Endothelial cell (in vitro differentiated cells): ENCODE results near the gene TAC3. TPM values are rescaled to one million over a fixed set of nuclear protein-coding genes. Genes with fewer than 3 reads are reported as not detected.

Experiments
- DNase-seq: peaks from one replicate; pipeline ENCODE4 v3.0.0; 2021; ENCODE audit warnings: low spot score
- H3K27ac Mint-ChIP-seq: one replicate; pipeline ENCODE4 v1.8.0; 2021; ENCODE audit warnings: mixed read lengths, inconsistent platforms; ENCODE audit not compliant: unreplicated experiment
- H3K27me3 Mint-ChIP-seq: one replicate; pipeline ENCODE4 v1.8.0; 2021; ENCODE audit warnings: mild to moderate bottlenecking, moderate library complexity, mixed read lengths, inconsistent platforms; ENCODE audit not compliant: unreplicated experiment
- H3K36me3 Mint-ChIP-seq: one replicate; pipeline ENCODE4 v1.8.0; 2021; ENCODE audit warnings: mild to moderate bottlenecking, low read depth, mixed read lengths, inconsistent platforms; ENCODE audit not compliant: unreplicated experiment
- H3K4me1 Mint-ChIP-seq: one replicate; pipeline ENCODE4 v1.8.0; 2021; ENCODE audit warnings: mild to moderate bottlenecking, mixed read lengths, inconsistent platforms; ENCODE audit not compliant: unreplicated experiment
- H3K4me3 Mint-ChIP-seq: one replicate; pipeline ENCODE4 v1.8.0; 2021; ENCODE audit warnings: mild to moderate bottlenecking, mixed read lengths, inconsistent platforms; ENCODE audit not compliant: unreplicated experiment
- H3K9me3 Mint-ChIP-seq: one replicate; pipeline ENCODE4 v1.8.0; 2021; ENCODE audit warnings: mixed read lengths, inconsistent platforms; ENCODE audit not compliant: unreplicated experiment
- total RNA-seq: library from RNA; stranded (reverse); fragmentation: NEBNext Ultra II Directional; extraction: Animal tissue kit (Norgen Biotek cat#: 25700); gene quantifications from one replicate; pipeline ENCODE4 v1.2.1, GENCODE V29; 2021; ENCODE audit not compliant: unreplicated experiment
- TF ChIP-seq, protein P1 (sequence below): fragments of 200-600 bp; sonication (generic); IDR thresholded peaks from one replicate; pipeline ENCODE4 v1.5.0; 2021; ENCODE audit warnings: antibody characterized with exemption; ENCODE audit not compliant: unreplicated experiment

TAC3 gene
- total RNA-seq, 1 donor from 2014 or later, result 18.0 TPM

DNA sequence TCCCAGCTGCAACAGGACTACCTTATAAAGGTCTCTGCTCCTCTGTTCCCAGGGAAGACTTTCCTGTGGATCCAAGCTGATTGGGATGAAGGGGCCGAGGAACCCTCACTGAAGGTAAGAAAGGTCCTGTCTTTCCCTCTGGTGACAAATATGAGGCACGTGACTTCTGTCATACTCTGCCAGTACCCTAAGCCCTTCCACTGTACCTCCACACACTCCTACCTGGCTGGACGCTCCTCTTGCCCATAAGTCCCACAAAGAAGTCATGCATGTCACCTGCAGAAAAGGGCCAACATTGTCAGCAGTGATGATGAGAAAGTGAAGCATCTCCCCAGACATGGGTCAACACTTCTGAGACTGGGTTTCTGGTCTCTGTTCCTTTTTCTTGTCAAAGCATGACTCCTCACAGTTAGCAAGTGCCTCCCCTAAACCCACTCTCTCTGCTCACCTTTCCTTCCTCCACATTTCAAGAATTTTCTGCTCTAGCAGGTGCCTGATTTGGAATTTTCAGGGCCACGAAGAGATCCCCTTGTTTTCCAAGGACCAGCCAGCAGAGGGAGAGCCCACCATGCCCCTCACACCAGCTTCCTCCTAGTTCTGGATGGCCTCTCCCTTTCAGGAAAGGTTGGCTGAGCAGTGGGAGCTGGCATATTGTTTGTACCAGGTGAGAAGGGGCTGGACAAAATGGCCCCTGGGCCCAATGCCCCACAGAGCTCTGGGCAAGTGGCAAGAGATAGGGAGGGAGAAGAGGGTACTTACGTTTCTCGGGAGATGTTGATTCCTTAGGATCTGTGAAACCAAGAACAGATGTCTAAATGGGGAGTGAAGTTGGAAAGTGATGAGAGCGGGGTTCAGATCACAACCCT, 3.5 kb downstream of the TAC3 start:
- TF ChIP-seq, protein P1, sequence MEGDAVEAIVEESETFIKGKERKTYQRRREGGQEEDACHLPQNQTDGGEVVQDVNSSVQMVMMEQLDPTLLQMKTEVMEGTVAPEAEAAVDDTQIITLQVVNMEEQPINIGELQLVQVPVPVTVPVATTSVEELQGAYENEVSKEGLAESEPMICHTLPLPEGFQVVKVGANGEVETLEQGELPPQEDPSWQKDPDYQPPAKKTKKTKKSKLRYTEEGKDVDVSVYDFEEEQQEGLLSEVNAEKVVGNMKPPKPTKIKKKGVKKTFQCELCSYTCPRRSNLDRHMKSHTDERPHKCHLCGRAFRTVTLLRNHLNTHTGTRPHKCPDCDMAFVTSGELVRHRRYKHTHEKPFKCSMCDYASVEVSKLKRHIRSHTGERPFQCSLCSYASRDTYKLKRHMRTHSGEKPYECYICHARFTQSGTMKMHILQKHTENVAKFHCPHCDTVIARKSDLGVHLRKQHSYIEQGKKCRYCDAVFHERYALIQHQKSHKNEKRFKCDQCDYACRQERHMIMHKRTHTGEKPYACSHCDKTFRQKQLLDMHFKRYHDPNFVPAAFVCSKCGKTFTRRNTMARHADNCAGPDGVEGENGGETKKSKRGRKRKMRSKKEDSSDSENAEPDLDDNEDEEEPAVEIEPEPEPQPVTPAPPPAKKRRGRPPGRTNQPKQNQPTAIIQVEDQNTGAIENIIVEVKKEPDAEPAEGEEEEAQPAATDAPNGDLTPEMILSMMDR, result no peak
- Mint-ChIP-seq H3K9me3 (no peaks in the 10 kb centered on the region), H3K4me3 (no peak overlapping the region), H3K27me3 (peaks cover 13% of the 10 kb centered on the region), H3K4me1 (peaks cover 54% of the 10 kb centered on the region), H3K27ac (no peak overlapping the region), H3K36me3 (no peaks in the 10 kb centered on the region)
- DNase-seq, result no peak

DNA sequence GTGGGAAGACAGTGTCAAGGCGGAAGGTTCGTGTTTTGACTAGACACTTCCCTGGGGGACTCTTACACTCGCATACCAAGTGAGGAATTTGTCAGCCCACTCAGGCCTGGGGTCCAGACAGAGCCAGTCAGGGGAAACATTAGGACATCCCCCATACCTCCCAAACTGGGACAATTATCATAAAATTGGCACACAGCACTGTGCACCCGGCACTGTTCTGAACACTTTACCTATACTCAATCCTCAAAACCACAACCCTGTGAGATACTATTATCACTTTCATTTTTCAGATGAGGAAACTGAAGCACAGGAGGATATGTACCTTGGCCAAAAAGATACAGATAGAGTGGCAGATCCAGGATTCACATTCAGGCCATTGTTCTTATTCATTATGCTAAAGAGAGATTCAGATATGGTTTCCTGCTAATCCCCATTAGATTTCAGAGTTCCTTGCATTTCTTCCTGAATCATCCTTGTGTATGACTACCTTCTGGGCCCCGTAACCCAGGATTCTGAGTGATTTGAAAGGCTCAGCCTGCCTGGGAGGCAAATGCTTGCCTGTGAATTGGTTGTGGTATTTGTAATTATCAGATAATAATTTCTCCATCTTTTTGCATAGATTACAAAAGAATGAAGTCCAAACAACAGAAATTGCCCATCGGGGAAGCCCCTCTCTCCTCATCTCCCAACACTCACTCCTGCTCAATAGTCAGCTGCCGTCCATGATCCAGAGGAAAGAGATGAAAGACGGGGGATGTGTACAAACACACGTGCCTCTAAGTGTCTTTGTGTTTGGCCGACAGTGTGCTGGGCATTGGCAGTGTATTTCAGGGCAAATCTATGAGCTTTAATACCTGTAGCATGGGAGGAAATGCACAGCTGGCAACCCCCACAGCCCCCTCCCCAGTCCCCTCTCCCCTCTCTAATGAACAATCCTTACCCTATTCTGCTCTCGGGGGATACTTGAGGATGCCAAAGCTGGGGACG, 4.6 kb downstream of the TAC3 start:
- Mint-ChIP-seq H3K4me1 (peaks cover 60% of the 10 kb centered on the region), H3K9me3 (no peaks in the 10 kb centered on the region), H3K4me3 (no peak overlapping the region), H3K27me3 (peaks cover 13% of the 10 kb centered on the region), H3K27ac (no peak overlapping the region), H3K36me3 (peaks cover 3% of the 10 kb centered on the region)
- no peak for DNase-seq
- TF ChIP-seq, protein P1, result no peak

DNA sequence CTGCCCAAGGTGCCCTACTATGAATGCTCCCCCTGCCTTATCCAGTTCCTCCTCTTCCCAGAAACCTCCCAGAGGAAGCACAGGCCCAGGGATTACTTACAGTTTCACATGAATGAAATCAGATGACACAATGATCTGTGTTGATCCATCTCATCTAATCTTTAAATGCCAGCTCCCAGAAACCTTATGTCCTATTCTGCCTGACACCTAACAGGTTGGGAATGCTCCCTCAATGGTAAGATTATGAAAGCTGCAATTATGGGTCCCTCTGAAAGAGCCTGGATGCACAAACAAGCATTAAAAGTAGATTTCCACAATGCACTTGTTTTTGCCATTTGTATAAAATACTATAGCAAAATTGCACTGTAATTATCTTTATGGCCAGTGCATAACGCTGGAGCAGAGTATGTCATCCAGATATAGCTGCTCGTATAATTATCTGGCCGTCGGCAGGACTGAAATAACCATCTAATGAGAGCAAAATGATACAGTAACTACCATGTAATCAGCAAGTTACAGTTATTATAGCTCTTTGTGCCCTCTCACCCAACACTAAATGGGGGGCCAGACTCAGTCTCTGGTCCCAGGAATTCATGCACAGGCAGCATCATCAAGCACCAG, 5.6 kb downstream of the TAC3 start:
- TF ChIP-seq, protein P1, result no peak
- Mint-ChIP-seq H3K4me1 (peaks cover 61% of the 10 kb centered on the region), H3K36me3 (peaks cover 4% of the 10 kb centered on the region), H3K27ac (no peak overlapping the region), H3K27me3 (peaks cover 13% of the 10 kb centered on the region), H3K4me3 (no peak overlapping the region), H3K9me3 (no peaks in the 10 kb centered on the region)
- no peak for DNase-seq

DNA sequence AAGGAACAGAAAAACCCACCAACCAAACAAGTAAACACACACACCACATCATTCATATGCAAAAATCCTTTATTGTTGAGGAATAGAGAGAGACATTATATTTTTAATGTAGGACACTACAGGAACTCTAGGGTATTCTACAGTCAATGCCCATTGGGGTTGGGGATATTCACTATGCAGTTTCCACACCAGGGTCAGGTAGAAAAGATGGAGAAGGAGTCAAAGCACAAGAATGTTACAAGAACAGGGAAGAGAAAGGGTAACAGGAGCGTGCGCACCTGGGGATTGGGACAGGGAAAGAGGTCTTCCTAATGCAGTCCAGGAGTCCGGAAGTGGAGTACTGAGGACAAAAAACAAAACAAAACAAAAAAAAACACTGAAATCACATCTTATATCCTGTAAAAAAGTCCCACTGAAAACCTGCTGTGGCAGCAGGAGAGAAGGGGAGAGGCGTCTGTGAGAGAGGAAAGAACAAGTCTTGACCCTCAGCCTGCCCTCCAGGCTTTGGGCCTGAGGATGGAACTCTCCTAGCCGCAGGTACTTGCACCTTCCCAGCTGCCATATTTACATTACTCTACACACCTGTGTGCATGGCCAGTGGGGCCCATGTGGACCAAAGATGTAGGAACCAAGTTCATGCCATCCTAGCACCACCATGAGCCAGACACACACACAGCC, 6.2 kb downstream of the TAC3 start:
- Mint-ChIP-seq H3K27ac (no peak overlapping the region), H3K9me3 (no peaks in the 10 kb centered on the region), H3K4me1 (peaks cover 65% of the 10 kb centered on the region), H3K27me3 (peaks cover 13% of the 10 kb centered on the region), H3K36me3 (peaks cover 4% of the 10 kb centered on the region), H3K4me3 (no peak overlapping the region)
- TF ChIP-seq, protein P1, result no peak
- no peak for DNase-seq
